ENCODE measurements around the gene PCSK6.

PCSK6 gene

DNA sequence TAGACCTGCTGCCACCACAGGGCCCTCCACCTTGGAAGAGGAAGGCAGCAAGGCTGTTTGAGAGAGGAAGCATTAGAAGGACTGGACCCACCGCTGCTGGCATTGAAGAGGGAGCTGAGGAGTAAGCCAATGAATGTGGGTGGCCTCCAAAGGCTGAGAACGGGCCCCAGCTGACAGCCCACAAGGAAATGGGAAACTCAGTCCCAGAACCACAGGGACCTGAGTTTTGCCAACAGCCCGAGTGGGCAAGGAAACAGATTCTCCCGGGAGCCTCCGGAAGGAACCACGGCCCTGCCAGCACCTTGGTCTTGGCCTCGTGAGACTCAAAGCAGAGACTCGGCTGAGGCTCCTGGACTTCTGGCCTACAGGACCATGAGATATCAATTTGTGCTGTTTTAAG lies 99.0 kb downstream of the PCSK6 start:
- no peak for DNase-seq (ENCODE audit: low spot score)
- TF ChIP-seq CTCF (IDR thresholded peaks at IDR 0.05; ENCODE audit: extremely low read depth, missing control alignments) = no peak

DNA sequence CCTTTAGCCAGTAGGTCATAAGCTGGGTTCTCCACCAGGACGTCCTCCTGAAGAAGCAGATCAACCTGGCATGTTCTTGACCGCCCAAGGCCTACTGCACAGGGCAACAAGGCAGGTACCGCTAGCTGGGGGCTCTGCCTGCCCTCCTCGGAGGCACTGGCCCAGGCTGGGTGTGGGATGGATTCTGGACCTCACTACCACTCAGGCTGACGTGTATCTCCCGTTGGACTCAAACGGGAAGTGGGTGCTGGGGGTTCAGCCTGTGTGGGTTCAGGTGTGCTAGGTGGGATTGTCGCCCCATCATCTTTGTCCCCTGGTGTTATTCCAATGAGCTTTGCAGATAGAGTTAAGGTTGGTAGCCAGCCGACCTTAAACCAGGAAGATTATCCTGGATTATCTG lies 99.4 kb downstream of the PCSK6 start:
- no peak for TF ChIP-seq CTCF (IDR thresholded peaks at IDR 0.05; ENCODE audit: extremely low read depth, missing control alignments)
- DNase-seq (ENCODE audit: low spot score) = no peak

DNA sequence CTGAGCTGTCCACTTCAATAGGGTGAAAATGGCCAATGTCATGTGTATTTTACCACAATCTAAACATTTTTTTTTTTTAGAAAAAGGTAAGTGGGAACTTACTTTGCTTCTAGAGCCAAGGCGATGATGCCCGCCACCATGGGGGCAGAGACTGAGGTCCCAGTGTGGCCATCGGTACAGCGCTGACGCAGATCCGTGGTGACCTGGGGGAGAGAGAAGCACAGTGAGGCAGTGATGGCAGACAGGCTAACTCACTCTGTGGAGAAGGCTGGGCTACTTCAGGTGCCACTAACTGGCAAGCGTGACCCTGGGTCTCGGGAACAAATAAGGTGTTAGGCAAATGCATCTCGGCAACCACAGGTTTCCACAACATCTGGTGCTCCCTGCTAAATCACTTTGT lies 100.1 kb downstream of the PCSK6 start:
- no peak for DNase-seq (ENCODE audit: low spot score)
- TF ChIP-seq CTCF (IDR thresholded peaks at IDR 0.05; ENCODE audit: extremely low read depth, missing control alignments) = no peak

DNA sequence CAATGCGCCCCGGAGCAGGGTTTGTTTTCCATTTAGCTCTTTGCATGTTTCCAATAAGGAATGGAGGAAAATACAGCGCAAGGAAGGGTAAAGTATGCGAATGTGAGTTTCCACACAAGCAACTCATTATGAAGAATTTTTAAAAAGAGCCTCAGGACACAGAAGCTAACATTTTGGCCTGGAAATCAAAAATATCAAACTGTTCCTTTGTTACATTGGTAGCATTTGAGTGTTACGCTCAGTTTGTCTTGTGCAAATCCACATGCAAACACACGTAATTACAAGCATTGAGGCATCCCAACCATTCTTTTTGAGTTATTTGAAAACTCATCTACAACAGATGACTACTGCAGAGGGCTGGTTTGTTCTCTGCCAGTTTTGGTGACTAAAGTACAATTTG lies 101.5 kb downstream of the PCSK6 start:
- no peak for DNase-seq (ENCODE audit: low spot score)
- no peak for TF ChIP-seq CTCF (IDR thresholded peaks at IDR 0.05; ENCODE audit: extremely low read depth, missing control alignments)

GRCh38 chr15:101387574-101387973 lies 101.9 kb downstream of the PCSK6 start:
- DNase-seq (ENCODE audit: low spot score) = no peak
- TF ChIP-seq CTCF (IDR thresholded peaks at IDR 0.05; ENCODE audit: extremely low read depth, missing control alignments) = no peak

GRCh38 chr15:101386967-101387366 lies 102.5 kb downstream of the PCSK6 start:
- TF ChIP-seq CTCF (IDR thresholded peaks at IDR 0.05; ENCODE audit: extremely low read depth, missing control alignments) = no peak
- no peak for DNase-seq (ENCODE audit: low spot score)

DNA sequence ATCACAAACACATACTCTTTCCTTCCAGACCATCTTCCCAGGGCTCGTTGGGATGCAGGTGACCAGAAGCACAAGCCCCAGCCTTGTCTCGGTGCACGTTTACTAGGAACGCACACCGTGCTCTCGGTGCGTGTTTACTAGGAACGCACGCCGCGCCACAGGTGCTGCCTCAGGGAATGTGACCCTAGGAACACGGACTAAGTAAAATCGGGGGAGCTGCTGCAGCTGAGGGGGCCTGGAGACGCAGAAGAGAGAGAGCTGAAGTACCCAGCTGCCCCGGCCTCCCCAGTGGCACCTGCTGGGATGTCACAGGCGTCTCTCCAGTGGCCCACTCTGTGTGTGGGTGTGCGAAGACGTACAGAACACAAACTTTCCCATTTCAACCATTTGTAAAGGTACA lies 103.5 kb downstream of the PCSK6 start:
- no peak for DNase-seq (ENCODE audit: low spot score)
- TF ChIP-seq CTCF (IDR thresholded peaks at IDR 0.05; ENCODE audit: extremely low read depth, missing control alignments) = no peak

Data from GM20000 (cell line).